Stimulated activated CD4-positive, alpha-beta T cell treated with anti-CD3 and anti-CD28 coated beads, Interleukin-2, amount 100 ng/mL, for 4 hours (primary cell): ENCODE data around the gene ASB5.
"Not testable (repeated sequence)": the region's sequence is repeated elsewhere in the genome, so short reads cannot be mapped to it uniquely, and the experiment has no call there.

Experiments used
- DNase-seq: peaks from one replicate; pipeline ENCODE4 v3.0.0-alpha.2; 2020; ENCODE audit warnings: low read depth

The ASB5 gene

GRCh38 chr4:176222149-176222548 lies 46.9 kb downstream of the ASB5 start:
- no peak for DNase-seq

GRCh38 chr4:176217510-176217909 lies 51.5 kb downstream of the ASB5 start:
- no peak for DNase-seq

- not testable (repeated sequence) for DNase-seq
Observed at GRCh38 chr4:176212351-176212750, 56.7 kb downstream of the ASB5 start.

- no peak for DNase-seq
Observed at GRCh38 chr4:176210579-176211296, 58.3 kb downstream of the ASB5 start.

- no peak for DNase-seq
Observed at GRCh38 chr4:176210101-176210500, 58.9 kb downstream of the ASB5 start.

GRCh38 chr4:176209535-176209934 lies 59.5 kb downstream of the ASB5 start:
- DNase-seq: no peak

GRCh38 chr4:176207839-176208238 lies 61.2 kb downstream of the ASB5 start:
- no peak for DNase-seq

GRCh38 chr4:176205299-176205698 lies 63.7 kb downstream of the ASB5 start:
- no peak for DNase-seq

GRCh38 chr4:176198316-176198903 lies 70.6 kb downstream of the ASB5 start:
- no peak for DNase-seq

- peak; percentile 91 for DNase-seq
Observed at GRCh38 chr4:176195184-176195978, 73.6 kb downstream of the ASB5 start, which contains the start of gene SPATA4. Gene SPATA4 (minus strand): TSS chr4:176195585. CDS start chr4:176195562, 23 bp downstream.

GRCh38 chr4:176193938-176194337 lies 75.1 kb downstream of the ASB5 start:
- no peak for DNase-seq

- no peak for DNase-seq
Observed at GRCh38 chr4:176193126-176193525, 75.9 kb downstream of the ASB5 start.

- no peak for DNase-seq
Observed at GRCh38 chr4:176191974-176192373, 77.0 kb downstream of the ASB5 start.

GRCh38 chr4:176189891-176190795 lies 78.9 kb downstream of the ASB5 start:
- DNase-seq: no peak

GRCh38 chr4:176188654-176189053 lies 80.4 kb downstream of the ASB5 start:
- no peak for DNase-seq

GRCh38 chr4:176187624-176188023 lies 81.4 kb downstream of the ASB5 start:
- no peak for DNase-seq

- DNase-seq: no peak
Observed at GRCh38 chr4:176186671-176187395, 82.2 kb downstream of the ASB5 start.

GRCh38 chr4:176186067-176186466 lies 83.0 kb downstream of the ASB5 start:
- no peak for DNase-seq

- no peak for DNase-seq
Observed at GRCh38 chr4:176185051-176185450, 84.0 kb downstream of the ASB5 start.
